Measurements from ENCODE around the gene PLEKHA5.
"Not testable (repeated sequence)": the region's sequence is repeated elsewhere in the genome, so short reads cannot be mapped to it uniquely, and the experiment has no call there.

PLEKHA5 gene

GRCh38 chr12:19351346-19351745 lies 221.8 kb downstream of the PLEKHA5 start:
- DNase-seq: no peak

DNA sequence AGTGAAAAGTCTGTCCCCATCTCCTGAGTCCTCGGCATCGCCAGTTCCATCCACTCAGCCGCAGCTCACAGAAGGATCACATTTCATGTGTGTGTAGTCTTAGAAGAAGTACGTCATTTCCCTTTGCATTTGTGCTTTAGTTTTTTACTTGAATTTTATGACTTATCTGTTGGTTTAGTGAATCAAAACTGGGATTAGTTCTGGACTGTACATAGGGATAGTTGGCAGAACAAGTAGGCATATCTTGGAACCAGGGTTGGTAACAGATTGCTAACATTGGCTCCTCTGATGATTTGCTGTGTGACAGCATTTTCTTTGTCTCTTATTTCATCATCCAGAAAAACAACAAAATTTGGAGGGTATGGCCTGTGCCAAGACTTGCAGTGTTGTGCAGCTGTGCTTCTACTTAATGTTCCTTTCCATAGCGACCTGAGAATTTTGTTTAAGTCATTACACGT lies 240.2 kb downstream of the PLEKHA5 start:
- DNase-seq: no peak

DNA sequence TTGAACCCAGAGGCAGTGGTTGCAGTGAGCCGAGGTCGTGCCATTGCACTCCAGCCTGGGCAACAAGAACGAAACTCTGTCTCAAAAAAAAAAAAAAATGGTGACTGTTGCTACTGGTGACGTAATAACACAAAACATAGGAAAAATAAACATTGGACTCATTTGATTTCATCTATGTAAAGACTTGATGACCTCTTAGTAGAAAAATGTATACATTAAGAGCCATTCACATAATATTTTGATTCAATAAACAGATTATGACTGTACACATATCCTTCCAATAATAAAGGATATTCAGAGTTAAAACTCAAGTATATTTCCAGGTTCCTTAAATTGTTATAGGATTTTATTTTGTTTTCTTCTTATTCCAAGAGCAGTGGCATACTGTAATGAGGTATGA lies 244.1 kb downstream of the PLEKHA5 start:
- DNase-seq: no peak

- DNase-seq: no peak
Observed at GRCh38 chr12:19375888-19376287, 246.4 kb downstream of the PLEKHA5 start.

DNA sequence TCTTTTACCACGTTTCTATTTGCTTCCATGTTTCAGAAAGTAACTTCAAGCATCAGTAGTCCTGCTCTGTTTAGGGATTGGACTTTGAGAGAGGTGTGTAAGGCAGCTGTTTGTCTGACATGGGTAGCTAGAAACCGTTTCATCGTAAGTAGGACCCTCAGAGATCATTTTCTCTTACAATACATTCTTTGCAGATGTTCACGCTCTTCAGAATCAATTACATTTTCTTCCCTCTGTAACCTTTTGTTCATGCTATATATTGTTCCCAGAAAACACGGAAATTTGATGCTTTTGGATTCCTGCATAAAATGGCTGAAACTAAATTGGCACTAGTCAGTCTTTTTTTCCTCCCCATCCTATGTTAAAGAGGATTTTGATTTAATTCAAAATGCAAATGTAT lies 247.2 kb downstream of the PLEKHA5 start:
- DNase-seq: no peak

DNA sequence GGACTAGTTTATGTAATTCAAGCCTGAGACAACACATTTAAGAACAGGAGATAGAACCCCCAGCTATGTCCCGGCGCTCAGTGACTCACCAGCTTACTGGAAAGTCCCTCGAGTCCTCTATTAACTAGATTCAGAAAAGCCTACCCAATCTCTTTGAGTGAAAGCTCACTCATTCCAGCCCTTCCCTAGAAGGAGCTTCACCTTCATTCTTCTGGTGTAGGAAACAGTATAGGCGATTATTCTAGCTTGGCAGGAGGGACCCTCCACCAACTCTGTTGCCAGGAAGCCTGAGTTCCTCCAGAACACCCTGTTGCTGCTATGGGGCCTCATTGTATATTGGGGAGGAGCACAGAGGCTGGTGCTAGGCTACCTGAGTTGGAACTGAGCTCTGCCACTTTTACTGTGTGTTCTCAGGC lies 252.6 kb downstream of the PLEKHA5 start:
- no peak for DNase-seq

DNA sequence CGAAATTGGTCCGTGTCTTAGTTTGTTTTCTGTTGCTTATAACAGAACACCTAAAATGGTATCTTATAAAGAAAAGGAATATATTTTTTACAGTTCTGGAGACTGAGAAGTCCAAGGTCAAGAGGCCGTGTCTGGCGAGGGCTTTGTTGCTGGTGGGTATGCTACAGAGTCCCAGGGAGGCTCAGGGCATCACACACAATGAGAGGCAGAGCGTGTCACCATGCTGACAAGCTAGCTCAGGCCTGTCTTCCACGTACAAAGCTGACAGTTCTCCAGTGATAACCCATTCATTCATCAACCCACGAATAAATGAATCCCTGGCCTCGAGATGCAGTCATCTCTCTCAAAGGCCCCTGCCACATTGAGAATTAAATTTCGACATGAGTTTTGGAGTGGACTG lies 253.0 kb downstream of the PLEKHA5 start:
- no peak for DNase-seq

DNA sequence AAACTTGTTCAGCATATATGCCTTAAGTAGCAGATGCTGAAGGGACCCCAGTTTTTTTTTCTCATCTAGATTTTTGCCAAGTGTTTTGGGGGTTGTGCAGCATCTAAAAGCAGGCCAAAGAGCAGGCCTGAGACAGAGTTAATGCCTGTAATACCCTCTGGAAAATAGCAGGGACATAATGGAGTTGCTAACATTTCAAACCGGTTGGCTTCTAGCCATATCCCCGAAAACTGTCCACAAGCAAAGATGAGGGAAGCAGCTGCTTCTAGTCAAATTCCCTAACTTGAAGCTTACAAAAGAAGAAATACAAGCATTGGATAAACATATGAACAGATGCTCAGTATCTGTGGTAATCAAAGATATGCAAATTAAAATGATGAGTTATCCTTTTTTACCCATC lies 257.6 kb downstream of the PLEKHA5 start:
- DNase-seq: no peak

DNA sequence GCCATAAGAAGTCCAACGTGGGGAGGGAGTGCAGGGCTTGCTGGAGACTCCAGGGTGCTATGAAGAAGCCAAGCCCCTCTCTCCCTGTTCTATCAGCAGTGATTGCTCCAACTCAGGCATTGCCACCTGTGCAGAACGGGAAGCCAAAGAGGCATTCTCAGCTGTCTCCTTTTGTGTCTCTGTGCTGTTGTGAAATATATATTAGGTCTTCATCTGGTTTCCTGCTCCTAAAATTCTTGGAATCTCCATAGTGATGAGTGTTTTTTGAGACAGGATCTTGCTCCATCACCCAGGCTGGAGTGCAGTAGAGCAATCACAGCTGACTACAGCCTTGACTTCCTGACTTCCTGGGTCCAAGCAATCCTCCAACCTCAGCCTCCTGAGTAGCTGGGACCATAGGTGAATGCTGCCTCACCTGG lies 258.6 kb downstream of the PLEKHA5 start:
- no peak for DNase-seq

DNA sequence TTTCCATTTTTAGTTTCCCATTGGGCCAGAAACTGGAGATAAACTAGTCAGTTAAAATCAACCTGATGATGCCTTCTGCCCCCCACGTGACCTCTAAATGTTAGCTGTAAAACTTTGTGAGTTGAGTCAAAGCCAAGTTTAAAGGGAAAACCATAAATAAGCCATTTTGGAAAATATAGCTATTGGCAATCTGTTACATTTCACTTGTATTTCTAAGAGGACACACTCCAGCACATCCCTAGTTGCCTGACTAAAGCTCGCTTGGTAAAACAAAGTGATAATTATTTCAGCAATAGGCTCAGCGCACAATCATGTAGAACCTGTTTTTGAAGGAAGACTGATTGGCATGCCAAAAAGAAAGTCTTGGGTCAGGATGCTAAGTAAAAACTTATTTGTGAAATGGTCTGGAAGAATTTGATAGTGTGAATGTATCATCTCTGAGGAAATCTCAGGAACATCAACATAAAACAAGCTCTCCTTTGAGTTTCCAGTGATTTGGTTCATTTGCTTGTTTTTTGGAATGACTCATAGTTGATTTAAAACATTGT lies 260.6 kb downstream of the PLEKHA5 start:
- DNase-seq: no peak

DNA sequence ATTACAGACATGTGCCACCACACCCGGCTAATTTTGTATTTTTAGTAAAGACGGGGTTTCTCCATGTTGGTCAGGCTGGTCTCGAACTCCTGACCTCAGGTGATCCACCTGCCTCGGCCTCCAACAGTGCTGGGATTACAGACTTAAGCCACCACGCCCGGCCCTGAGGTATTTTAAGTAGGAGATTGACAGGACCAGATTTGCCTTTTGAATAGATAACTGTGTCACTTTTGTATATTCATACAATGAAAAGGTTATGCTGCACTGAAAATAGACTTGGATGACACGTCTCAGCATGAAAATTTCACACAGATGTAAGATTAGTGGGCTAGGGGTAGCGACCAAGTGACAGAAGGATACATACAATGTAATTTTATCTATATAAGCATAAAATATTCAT lies 263.1 kb downstream of the PLEKHA5 start:
- DNase-seq: not testable (repeated sequence)

DNA sequence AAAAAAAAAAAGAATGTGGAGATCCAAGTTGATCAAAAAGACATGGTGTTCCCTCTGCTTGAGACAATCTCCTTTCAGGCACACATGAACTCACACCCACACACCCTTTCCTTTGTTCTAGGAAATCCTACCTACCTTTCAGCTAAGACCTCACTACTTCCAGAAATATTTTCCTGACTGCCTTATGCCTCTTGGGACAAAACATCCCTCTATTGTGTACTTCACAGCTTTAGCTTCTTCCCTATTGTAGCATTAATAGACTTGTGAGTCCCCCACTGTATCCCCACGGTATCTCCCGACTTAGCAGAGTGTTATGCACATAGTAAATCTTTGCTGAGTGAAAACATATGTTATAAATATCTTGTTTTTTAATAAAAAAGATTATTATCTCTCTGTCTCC lies 264.9 kb downstream of the PLEKHA5 start:
- no peak for DNase-seq

GRCh38 chr12:19397534-19397933 lies 268.0 kb downstream of the PLEKHA5 start:
- DNase-seq: no peak

DNA sequence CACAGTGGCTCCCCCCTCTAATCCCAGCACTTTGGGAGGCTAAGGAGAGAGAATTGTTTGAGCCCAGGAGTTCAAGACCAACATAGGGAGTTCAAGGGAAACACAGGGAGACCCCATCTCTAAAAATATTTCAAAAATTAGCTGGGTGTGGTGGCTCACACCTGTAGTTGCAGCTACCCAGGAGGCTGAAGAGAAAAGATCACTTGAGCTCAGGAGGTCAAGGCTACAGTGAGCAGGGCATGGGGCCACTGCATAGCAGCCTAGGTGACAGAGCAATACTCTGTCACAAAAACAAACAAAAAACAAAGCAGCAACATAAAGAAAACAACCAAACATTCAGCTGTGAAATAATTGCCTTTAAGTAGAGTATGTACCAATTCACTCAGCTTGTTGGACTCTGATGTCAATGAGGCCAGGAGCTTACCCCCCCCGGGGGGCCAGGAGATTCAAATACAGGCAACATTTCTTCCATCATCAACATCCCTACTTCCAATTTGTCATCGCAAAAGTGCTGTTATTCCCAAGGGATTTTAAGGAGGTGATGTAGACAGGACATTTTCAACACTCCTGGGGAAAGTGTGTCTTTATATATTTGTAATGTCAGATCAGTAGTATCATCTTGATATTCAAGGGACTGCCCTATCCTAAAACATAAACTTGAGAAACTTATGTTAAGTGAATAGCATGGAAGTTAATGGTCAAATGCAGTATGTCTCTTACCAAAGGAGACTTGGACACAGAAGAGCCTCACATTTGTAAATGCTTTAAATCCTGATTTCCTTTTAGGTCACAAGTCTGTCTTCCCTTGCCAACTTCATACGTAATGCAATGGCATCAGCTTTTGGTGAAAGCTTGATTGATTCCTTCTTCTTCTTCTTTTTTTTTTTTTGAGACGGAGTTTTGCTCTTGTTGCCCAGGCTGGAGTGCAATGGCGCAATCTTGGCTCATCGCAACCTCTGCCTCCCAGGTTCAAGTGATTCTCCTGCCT lies 269.1 kb downstream of the PLEKHA5 start:
- DNase-seq: no peak

DNA sequence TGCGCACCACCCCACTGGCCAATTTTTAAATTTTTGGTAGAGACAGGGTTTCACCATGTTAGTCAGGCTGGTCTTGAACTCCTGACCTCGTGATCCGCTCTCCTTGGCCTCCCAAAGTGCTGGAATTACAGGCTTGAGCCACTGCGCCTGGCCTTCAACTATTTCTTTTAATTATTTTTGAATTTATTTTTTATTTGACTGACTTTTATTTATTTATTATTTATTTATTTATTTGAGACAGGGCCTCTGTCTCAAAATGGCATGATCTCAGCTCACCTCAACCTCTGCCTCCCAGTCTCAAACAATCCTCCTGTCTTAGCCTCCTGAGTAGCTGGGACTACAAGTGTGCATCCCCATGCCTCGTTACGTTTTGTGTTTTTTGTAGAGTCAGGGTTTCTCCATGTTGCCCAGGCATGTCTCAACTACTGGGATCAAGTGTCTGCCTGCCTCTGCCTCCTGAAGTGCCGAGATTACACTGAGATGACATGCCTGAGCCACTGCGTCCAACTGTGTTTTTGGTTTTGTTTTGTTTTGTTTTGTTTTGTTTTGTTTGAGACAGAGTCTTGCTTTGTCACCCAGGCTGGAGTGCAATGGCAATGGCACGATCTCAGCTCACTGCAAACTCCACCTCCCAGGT lies 271.2 kb downstream of the PLEKHA5 start:
- DNase-seq: not testable (repeated sequence)

DNA sequence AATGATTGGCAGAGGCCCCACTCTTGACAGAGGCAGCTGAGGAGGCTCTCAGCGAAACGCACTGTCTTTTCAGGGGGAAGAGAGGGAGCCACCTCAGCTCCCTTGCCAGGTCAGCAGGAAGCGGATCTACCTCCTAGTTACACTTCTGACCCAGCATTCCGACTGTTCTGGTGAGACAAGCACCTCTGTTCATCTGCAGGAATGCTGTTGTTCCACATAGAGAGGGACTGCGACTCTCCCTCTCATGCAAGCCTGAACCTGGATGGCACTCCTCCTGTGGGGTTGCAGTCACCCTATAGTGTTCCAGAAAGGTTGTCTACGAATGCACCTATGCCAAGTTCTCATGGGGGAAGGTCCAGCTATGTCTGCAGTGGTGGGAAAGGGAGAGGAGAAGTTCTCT lies 272.7 kb downstream of the PLEKHA5 start:
- no peak for DNase-seq

DNA sequence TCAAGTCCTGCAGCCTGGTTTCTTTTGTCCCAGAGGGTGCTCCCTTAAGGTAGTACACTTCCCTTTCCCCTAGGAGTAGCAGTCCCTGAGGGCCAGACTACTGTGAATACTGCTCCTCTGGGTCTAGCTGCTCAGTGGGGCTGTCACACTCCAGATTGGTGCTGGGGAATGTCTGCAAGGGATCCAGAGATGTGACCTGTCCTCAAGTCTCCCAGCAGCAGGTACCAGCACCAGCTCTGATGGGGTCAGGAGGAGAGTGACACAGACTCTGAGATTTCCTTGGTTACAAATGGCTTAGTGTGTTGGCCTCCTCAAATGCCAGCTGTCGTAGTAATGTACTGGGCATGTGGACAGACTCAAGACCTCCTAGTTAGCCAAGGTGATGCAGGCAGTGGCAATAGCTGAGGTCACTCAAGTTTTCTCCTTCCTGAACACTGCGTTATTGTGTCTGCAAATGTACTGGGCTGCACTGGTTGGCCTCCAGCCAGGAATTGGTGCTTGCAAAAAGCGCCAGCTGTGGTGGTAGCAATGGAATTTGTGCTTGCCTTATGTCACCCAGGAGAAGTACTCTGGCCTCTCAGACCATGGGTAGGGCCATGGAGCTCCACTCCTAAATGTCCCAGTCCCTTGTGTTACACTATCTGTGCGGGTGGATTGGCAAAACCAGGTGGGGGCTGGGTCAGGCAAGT lies 273.4 kb downstream of the PLEKHA5 start:
- DNase-seq: no peak

GRCh38 chr12:19404242-19404880 lies 274.8 kb downstream of the PLEKHA5 start:
- DNase-seq: no peak

DNA sequence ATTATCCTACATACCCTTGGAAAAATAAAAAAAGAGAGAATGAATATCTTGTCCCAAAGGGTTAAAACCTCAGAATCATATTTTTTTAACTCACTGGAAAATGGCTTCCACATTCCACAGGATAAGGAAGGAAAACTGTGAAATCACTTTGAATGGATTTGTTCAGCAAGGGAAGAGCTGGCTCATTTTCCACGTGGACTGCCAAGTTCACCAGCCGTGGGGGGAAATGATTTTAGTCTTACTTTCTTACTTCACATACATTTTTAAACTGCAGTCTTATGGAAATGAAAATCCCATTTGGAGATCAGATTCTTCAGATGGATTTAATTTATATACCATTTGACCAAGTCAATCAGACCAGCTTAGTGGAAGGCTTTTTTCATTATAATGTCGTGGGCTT lies 279.8 kb downstream of the PLEKHA5 start:
- DNase-seq: no peak

- DNase-seq: no peak
Observed at GRCh38 chr12:19410211-19410610, 280.7 kb downstream of the PLEKHA5 start.

GRCh38 chr12:19410629-19411185 lies 281.2 kb downstream of the PLEKHA5 start:
- no peak for DNase-seq

All from NCI-H510A (cell line).